ENCODE data around the gene GAN.

- TF ChIP-seq CTCF (IDR thresholded peaks at IDR 0.05) (no peak), ZNF121 (CRISPR knock-in tag; IDR thresholded peaks at IDR 0.05) (no peak), USF1 (CRISPR knock-in tag; IDR thresholded peaks at IDR 0.05) (no peak), TCF7 (CRISPR knock-in tag; IDR thresholded peaks at IDR 0.05; ENCODE audit: low read depth) (no peak), ZBTB43 (CRISPR knock-in tag; IDR thresholded peaks at IDR 0.05) (no peak), MYBL2 (CRISPR knock-in tag; IDR thresholded peaks at IDR 0.05) (no peak)
Measured at GRCh38 chr16:81416749-81417148, 102.0 kb downstream of the GAN start.
